ENCODE measurements around the gene CUX1. TPM values are rescaled to one million over a fixed set of nuclear protein-coding genes. Genes with fewer than 3 reads are reported as not detected.

Gene CUX1
- total RNA-seq, 1 donor from 2014 or later = 89.1 TPM

GRCh38 chr7:101952355-101953247, 135.2 kb downstream of the CUX1 start:
- Mint-ChIP-seq H3K27ac (ENCODE audit: unreplicated experiment) (peak overlapping the region; percentile 65), H3K27me3 (ENCODE audit: unreplicated experiment) (no peaks in the 10 kb centered on the region), H3K36me3 (ENCODE audit: unreplicated experiment) (no peaks in the 10 kb centered on the region), H3K4me3 (ENCODE audit: unreplicated experiment) (no peak overlapping the region), H3K9me3 (ENCODE audit: unreplicated experiment) (no peaks in the 10 kb centered on the region), H3K4me1 (ENCODE audit: unreplicated experiment) (peaks cover 24% of the 10 kb centered on the region)
- no peak for DNase-seq (ENCODE audit: extremely low spot score, unreplicated experiment)
- TF ChIP-seq, protein P1, sequence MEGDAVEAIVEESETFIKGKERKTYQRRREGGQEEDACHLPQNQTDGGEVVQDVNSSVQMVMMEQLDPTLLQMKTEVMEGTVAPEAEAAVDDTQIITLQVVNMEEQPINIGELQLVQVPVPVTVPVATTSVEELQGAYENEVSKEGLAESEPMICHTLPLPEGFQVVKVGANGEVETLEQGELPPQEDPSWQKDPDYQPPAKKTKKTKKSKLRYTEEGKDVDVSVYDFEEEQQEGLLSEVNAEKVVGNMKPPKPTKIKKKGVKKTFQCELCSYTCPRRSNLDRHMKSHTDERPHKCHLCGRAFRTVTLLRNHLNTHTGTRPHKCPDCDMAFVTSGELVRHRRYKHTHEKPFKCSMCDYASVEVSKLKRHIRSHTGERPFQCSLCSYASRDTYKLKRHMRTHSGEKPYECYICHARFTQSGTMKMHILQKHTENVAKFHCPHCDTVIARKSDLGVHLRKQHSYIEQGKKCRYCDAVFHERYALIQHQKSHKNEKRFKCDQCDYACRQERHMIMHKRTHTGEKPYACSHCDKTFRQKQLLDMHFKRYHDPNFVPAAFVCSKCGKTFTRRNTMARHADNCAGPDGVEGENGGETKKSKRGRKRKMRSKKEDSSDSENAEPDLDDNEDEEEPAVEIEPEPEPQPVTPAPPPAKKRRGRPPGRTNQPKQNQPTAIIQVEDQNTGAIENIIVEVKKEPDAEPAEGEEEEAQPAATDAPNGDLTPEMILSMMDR (IDR thresholded peaks at IDR 0.05) = no peak

- Mint-ChIP-seq H3K36me3 (ENCODE audit: unreplicated experiment) (no peaks in the 10 kb centered on the region), H3K27ac (ENCODE audit: unreplicated experiment) (peak overlapping the region; percentile 65), H3K4me3 (ENCODE audit: unreplicated experiment) (no peak overlapping the region), H3K4me1 (ENCODE audit: unreplicated experiment) (peaks cover 21% of the 10 kb centered on the region), H3K9me3 (ENCODE audit: unreplicated experiment) (no peaks in the 10 kb centered on the region), H3K27me3 (ENCODE audit: unreplicated experiment) (no peaks in the 10 kb centered on the region)
- DNase-seq (ENCODE audit: extremely low spot score, unreplicated experiment) = no peak
- TF ChIP-seq, protein P1 (IDR thresholded peaks at IDR 0.05) = no peak
Measured at GRCh38 chr7:101953248-101953819, 135.9 kb downstream of the CUX1 start.

DNA sequence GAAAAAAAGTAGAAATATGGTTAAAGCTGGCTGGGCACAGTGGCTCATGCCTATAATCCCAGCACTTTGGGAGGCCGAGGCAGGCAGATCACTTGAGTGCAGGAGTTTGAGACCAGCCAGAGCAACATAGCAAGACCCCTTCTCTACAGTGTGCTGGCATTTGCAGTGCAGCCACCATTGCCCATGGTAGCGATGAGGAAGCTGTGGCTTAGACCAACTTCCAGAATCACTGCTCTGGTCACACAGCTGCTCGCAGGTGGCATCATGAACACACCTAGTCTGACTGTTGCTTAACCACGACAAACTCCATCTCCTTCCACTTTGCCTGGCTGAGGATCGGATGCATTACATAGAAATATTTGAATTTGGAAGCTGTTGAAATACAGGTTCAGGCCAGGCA, 137.1 kb downstream of the CUX1 start:
- H3K9me3 Mint-ChIP-seq (ENCODE audit: unreplicated experiment) = no peaks in the 10 kb centered on the region
- H3K27ac Mint-ChIP-seq (ENCODE audit: unreplicated experiment) = no peak overlapping the region
- H3K4me1 Mint-ChIP-seq (ENCODE audit: unreplicated experiment) = peaks cover 21% of the 10 kb centered on the region
- H3K36me3 Mint-ChIP-seq (ENCODE audit: unreplicated experiment) = no peaks in the 10 kb centered on the region
- H3K27me3 Mint-ChIP-seq (ENCODE audit: unreplicated experiment) = no peaks in the 10 kb centered on the region
- no peak overlapping the region for H3K4me3 Mint-ChIP-seq (ENCODE audit: unreplicated experiment)
- no peak for DNase-seq (ENCODE audit: extremely low spot score, unreplicated experiment)
- TF ChIP-seq, protein P1 (IDR thresholded peaks at IDR 0.05) = no peak

DNA sequence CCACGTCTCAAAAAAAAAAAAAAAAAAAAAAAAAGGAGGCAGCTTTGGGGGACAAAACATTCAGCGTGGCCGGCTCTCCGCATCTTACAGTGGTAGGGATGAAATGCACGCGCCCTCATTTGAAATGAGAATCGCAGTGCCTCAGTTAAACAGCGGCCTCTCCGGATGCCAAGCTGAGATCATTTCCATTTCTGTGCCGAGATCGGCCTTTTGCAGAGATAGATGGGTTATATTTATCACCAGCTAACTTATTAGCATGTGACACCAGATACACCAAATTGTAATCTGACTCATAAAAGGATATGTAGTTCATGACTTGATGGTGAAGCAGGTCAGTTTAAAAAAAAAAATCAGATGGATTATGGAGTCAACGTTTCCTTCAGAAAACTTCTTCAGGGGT, 138.7 kb downstream of the CUX1 start:
- Mint-ChIP-seq H3K27me3 (ENCODE audit: unreplicated experiment) (no peaks in the 10 kb centered on the region), H3K4me1 (ENCODE audit: unreplicated experiment) (peaks cover 15% of the 10 kb centered on the region), H3K36me3 (ENCODE audit: unreplicated experiment) (no peaks in the 10 kb centered on the region), H3K9me3 (ENCODE audit: unreplicated experiment) (no peaks in the 10 kb centered on the region), H3K27ac (ENCODE audit: unreplicated experiment) (no peak overlapping the region), H3K4me3 (ENCODE audit: unreplicated experiment) (no peak overlapping the region)
- no peak for DNase-seq (ENCODE audit: extremely low spot score, unreplicated experiment)
- TF ChIP-seq, protein P1 (IDR thresholded peaks at IDR 0.05) = no peak
